SU-DHL-6 (cell line): ENCODE data around the gene KPNA1.

Source experiments
- H2AFZ ChIP-seq: fragments of 200-600 bp; sonication (generic); 2 replicates; pipeline ENCODE4 v1.6.1; 2014; ENCODE audit warnings: low read depth, mild to moderate bottlenecking, moderate library complexity, mixed read lengths, antibody characterized with exemption, low read length; ENCODE audit not compliant: severe bottlenecking
- H3F3A ChIP-seq: fragments of 200-600 bp; shearing (Covaris generic); 2 replicates; pipeline ENCODE4 v1.6.0; 2016; ENCODE audit warnings: antibody characterized with exemption, mild to moderate bottlenecking; ENCODE audit not compliant: insufficient read depth
- H3K27ac ChIP-seq: fragments of 200-600 bp; sonication (generic); 2 replicates; pipeline ENCODE4 v1.5.1; 2016; ENCODE audit warnings: low read depth, mild to moderate bottlenecking, low read length, moderate library complexity, mixed read lengths
- H3K27me3 ChIP-seq: fragments of 200-600 bp; sonication (generic), shearing (Covaris generic); 2 replicates; pipeline ENCODE4 v1.6.0; 2014; ENCODE audit warnings: mild to moderate bottlenecking, low read length
- H3K36me3 ChIP-seq: fragments of 200-600 bp; sonication (generic); 2 replicates; pipeline ENCODE4 v1.6.1; 2014; ENCODE audit warnings: mild to moderate bottlenecking, low read length, mixed read lengths
- H3K4me2 ChIP-seq: fragments of 300-600, 200-600 bp; shearing (Covaris generic), sonication (generic); 2 replicates; pipeline ENCODE4 v1.6.0; 2014; ENCODE audit warnings: low read length, low read depth, mild to moderate bottlenecking; ENCODE audit not compliant: poor library complexity, severe bottlenecking
- H3K4me3 ChIP-seq: fragments of 200-600 bp; sonication (generic); 2 replicates; pipeline ENCODE4 v1.5.1; 2014; ENCODE audit warnings: antibody characterized with exemption, low read length, mild to moderate bottlenecking, mixed read lengths; ENCODE audit not compliant: insufficient read depth, poor library complexity, severe bottlenecking
- H3K79me2 ChIP-seq: fragments of 200-600 bp; sonication (generic); 2 replicates; pipeline ENCODE4 v1.6.1; 2014; ENCODE audit warnings: mild to moderate bottlenecking, low read length, moderate library complexity; ENCODE audit not compliant: insufficient read depth
- H3K9ac ChIP-seq: fragments of 200-600 bp; sonication (generic); 2 replicates; pipeline ENCODE4 v1.7.0; 2014; ENCODE audit warnings: mild to moderate bottlenecking, low read length
- H3K9me2 ChIP-seq: fragments of 200-600 bp; sonication (generic); replicated peaks from 2 replicates; pipeline ENCODE4 v1.6.1; 2014; ENCODE audit warnings: low read length; ENCODE audit not compliant: insufficient read depth
- H3K9me3 ChIP-seq: fragments of 200-600 bp; sonication (generic); 2 replicates; pipeline ENCODE4 v1.6.1; 2014; ENCODE audit warnings: low read length, mixed read lengths; ENCODE audit not compliant: insufficient read depth
- H4K20me1 ChIP-seq: fragments of 200-600 bp; sonication (generic); 2 replicates; pipeline ENCODE4 v1.6.1; 2014; ENCODE audit warnings: low read depth, mild to moderate bottlenecking, antibody characterized with exemption, low read length, moderate library complexity, mixed read lengths
- EZH2phosphoT487 ChIP-seq: fragments of 200-600 bp; sonication (generic), shearing (Covaris generic); conservative IDR thresholded peaks from 2 replicates; pipeline ENCODE4 v1.6.1; 2018; ENCODE audit warnings: mild to moderate bottlenecking, antibody characterized with exemption, low read length, moderate library complexity, mixed read lengths
- TF ChIP-seq, protein P1 (sequence below): fragments of 200-600 bp; sonication (generic); IDR thresholded peaks from one replicate; pipeline ENCODE4 v1.5.1; 2017; ENCODE audit warnings: antibody characterized with exemption, mild to moderate bottlenecking, low read length, moderate library complexity; ENCODE audit not compliant: insufficient read depth, poor library complexity, severe bottlenecking

The KPNA1 gene

DNA sequence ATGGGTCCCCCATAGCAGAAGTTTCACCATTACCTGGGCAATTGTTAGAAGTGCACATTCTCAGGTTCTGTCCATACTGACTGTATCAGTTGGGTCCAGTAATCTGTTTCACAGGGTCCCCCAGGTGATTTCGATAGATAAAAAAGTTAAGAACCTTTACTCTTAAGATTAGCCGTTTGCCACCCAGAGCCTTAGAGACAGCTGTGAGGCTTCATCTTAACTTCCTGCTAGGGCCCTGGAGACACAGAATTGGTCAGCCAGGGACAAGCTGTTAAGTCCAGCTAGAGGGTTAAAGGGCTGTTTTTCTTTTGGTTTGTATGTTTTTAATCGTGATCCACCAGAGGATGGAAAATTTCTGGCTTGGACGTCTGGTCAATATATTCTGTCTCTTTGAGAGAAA is 124.1 kb downstream of the KPNA1 start:
- H3K36me3 ChIP-seq: peaks cover 4% of the 10 kb centered on the region
- no peak overlapping the region for H3K9ac ChIP-seq
- H3K27ac ChIP-seq: no peak overlapping the region
- H3K4me2 ChIP-seq: no peak overlapping the region
- peaks cover 11% of the 10 kb centered on the region for H3F3A ChIP-seq
- TF ChIP-seq, protein P1, sequence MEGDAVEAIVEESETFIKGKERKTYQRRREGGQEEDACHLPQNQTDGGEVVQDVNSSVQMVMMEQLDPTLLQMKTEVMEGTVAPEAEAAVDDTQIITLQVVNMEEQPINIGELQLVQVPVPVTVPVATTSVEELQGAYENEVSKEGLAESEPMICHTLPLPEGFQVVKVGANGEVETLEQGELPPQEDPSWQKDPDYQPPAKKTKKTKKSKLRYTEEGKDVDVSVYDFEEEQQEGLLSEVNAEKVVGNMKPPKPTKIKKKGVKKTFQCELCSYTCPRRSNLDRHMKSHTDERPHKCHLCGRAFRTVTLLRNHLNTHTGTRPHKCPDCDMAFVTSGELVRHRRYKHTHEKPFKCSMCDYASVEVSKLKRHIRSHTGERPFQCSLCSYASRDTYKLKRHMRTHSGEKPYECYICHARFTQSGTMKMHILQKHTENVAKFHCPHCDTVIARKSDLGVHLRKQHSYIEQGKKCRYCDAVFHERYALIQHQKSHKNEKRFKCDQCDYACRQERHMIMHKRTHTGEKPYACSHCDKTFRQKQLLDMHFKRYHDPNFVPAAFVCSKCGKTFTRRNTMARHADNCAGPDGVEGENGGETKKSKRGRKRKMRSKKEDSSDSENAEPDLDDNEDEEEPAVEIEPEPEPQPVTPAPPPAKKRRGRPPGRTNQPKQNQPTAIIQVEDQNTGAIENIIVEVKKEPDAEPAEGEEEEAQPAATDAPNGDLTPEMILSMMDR: no peak
- TF ChIP-seq EZH2phosphoT487: no peak
- no peak overlapping the region for H2AFZ ChIP-seq
- H3K4me3 ChIP-seq: no peak overlapping the region
- H3K27me3 ChIP-seq: no peaks in the 10 kb centered on the region
- H3K9me3 ChIP-seq: no peaks in the 10 kb centered on the region
- H4K20me1 ChIP-seq: 0 out of 2 replicates have a peak, but pooled peaks cover 4% of the 10 kb centered on the region
- H3K9me2 ChIP-seq: no peaks in the 10 kb centered on the region
- peaks cover 36% of the 10 kb centered on the region; the same call in 1 of the 2 replicates for H3K79me2 ChIP-seq

DNA sequence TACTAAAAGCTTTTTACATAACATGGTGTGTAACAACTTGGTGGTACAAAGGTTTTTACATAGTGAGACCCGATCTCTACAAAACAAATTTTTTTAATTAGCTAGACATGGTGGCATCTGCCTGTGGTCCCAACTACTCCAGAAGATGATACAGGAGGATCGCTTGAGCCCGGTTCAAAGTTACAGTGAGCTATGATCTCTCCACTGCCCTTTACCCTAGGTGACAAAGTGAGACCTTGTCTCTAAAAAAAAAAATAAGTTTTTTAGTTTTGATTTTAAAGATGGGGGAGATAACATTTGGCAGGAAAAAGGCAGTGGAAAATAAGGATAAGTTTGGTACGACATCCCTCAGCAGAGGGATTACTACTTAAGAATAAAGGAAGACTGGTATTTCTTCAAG is 124.8 kb downstream of the KPNA1 start:
- Histone ChIP-seq H3K4me3 (no peak overlapping the region), H3K27ac (no peak overlapping the region), H3K9me3 (no peaks in the 10 kb centered on the region), H2AFZ (no peak overlapping the region), H3K36me3 (peaks cover 9% of the 10 kb centered on the region), H3K4me2 (no peak overlapping the region), H3F3A (peaks cover 11% of the 10 kb centered on the region), H3K27me3 (no peaks in the 10 kb centered on the region), H3K9me2 (no peaks in the 10 kb centered on the region), H4K20me1 (0 out of 2 replicates have a peak, but pooled peaks cover 4% of the 10 kb centered on the region), H3K79me2 (peaks cover 42% of the 10 kb centered on the region; the same call in 1 of the 2 replicates), H3K9ac (no peak overlapping the region)
- no peak for TF ChIP-seq EZH2phosphoT487
- TF ChIP-seq, protein P1: no peak

DNA sequence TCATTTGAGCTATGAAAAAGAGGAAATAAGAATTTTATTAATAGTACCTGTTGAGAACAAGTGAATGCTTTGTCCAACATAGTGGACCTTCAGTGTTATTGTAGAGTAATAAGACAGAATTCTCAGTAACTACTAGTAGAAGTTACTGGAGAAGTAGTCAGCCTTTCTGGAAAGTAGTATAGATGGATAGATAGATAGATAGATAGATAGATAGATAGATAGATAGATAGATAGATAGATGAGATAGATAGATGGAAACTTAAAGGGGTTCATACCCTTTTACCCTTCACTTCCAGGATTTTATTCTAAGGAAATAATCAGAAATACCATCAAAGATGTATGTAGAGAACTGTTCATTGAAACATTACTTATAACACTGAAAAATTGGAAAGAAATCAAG is 125.5 kb downstream of the KPNA1 start:
- Histone ChIP-seq H3F3A (peaks cover 11% of the 10 kb centered on the region), H3K79me2 (peaks cover 49% of the 10 kb centered on the region), H3K9ac (no peak overlapping the region), H3K4me2 (no peak overlapping the region), H2AFZ (no peak overlapping the region), H3K9me2 (no peaks in the 10 kb centered on the region), H3K27ac (no peak overlapping the region), H3K36me3 (peaks cover 9% of the 10 kb centered on the region), H3K4me3 (no peak overlapping the region), H3K27me3 (no peaks in the 10 kb centered on the region), H4K20me1 (0 out of 2 replicates have a peak, but pooled peaks cover 4% of the 10 kb centered on the region), H3K9me3 (no peaks in the 10 kb centered on the region)
- TF ChIP-seq, protein P1: no peak
- no peak for TF ChIP-seq EZH2phosphoT487
